HEK293 (cell line): Measurements from ENCODE around the gene PAMR1.

Experiments
- KLF10 ChIP-seq: fragments of 450-650 bp; IDR thresholded peaks from 2 replicates; pipeline ENCODE4 v1.5.1; 2018; ENCODE audit warnings: missing biosample characterization, mild to moderate bottlenecking, missing genetic modification characterization
- REPIN1 ChIP-seq: fragments of 450-650 bp; formaldehyde crosslinking; IDR thresholded peaks from 2 replicates; pipeline ENCODE4 v1.5.1; 2017; ENCODE audit warnings: missing biosample characterization, missing genetic modification characterization, low read depth
- ZEB2 ChIP-seq: fragments of 450-650 bp; formaldehyde crosslinking; IDR thresholded peaks from 2 replicates; pipeline ENCODE4 v1.5.1; 2016; ENCODE audit warnings: missing biosample characterization, missing genetic modification characterization
- ZNF16 ChIP-seq: fragments of 450-650 bp; formaldehyde crosslinking; IDR thresholded peaks from 2 replicates; pipeline ENCODE4 v1.5.1; 2016; ENCODE audit warnings: low read depth, missing biosample characterization, missing genetic modification characterization
- ZNF426 ChIP-seq: fragments of 450-650 bp; formaldehyde crosslinking; IDR thresholded peaks from 2 replicates; pipeline ENCODE4 v1.5.1; 2017; ENCODE audit warnings: missing biosample characterization, missing genetic modification characterization, mild to moderate bottlenecking, inconsistent platforms, moderate library complexity
- ZNF707 ChIP-seq: fragments of 450-650 bp; formaldehyde crosslinking; IDR thresholded peaks from 2 replicates; pipeline ENCODE4 v1.5.1; 2016; ENCODE audit warnings: missing biosample characterization, missing genetic modification characterization
- ZNF776 ChIP-seq: fragments of 450-650 bp; formaldehyde crosslinking; IDR thresholded peaks from 2 replicates; pipeline ENCODE4 v1.5.0; 2017; ENCODE audit warnings: missing biosample characterization, missing genetic modification characterization, borderline replicate concordance
- TF ChIP-seq, protein P1 (sequence below): fragments of 450-650 bp; formaldehyde crosslinking; IDR thresholded peaks from 2 replicates; pipeline ENCODE4 v1.5.1; 2016; ENCODE audit warnings: missing biosample characterization, missing genetic modification characterization
- TF ChIP-seq, protein P2 (sequence below): fragments of 450-650 bp; formaldehyde crosslinking; IDR thresholded peaks from 2 replicates; pipeline ENCODE4 v1.5.1; 2016; ENCODE audit warnings: missing biosample characterization, missing genetic modification characterization
- TF ChIP-seq, protein P3 (sequence below): fragments of 450-650 bp; formaldehyde crosslinking; IDR thresholded peaks from 2 replicates; pipeline ENCODE4 v1.5.1; 2017; ENCODE audit warnings: missing biosample characterization, mild to moderate bottlenecking, missing genetic modification characterization, moderate library complexity
- TF ChIP-seq, protein P4 (sequence below): fragments of 450-650 bp; formaldehyde crosslinking; IDR thresholded peaks from 2 replicates; pipeline ENCODE4 v1.5.1; 2016; ENCODE audit warnings: missing biosample characterization, missing genetic modification characterization
- TF ChIP-seq, protein P5 (sequence below): IDR thresholded peaks from 2 replicates; pipeline ENCODE4 v1.6.1; 2011; ENCODE audit warnings: mild to moderate bottlenecking, low read depth, low read length, borderline replicate concordance
- TF ChIP-seq, protein P6 (sequence below): fragments of 450-650 bp; formaldehyde crosslinking; IDR thresholded peaks from 2 replicates; pipeline ENCODE4 v1.5.1; 2016; ENCODE audit warnings: missing biosample characterization, missing genetic modification characterization

DNA sequence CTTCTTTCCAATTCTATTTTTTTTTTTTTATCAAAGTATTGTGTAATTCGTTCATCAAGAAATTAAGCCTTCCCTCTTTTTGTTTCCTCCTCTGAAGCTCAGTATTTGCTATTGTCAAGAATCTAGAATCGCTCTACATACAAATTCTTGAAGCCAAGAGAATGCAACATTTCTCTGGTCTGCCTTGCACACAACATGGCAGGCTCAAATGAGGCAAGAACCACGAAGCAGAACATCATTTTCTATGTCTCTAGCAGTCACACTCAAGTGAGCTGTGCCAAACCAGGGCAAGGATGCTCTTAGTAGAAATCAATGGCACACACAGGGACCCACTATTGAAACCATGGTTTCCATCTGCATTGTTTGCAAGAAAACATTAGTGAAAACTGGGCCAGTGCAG is 59.4 kb downstream of the PAMR1 start:
- TF ChIP-seq ZNF426 (no peak), ZNF707 (tag by site-specific recombination) (no peak), ZEB2 (tag by site-specific recombination) (no peak), ZNF776 (no peak), REPIN1 (no peak), KLF10 (tag by site-specific recombination) (no peak), ZNF16 (tag by site-specific recombination) (no peak)
- TF ChIP-seq, protein P1, sequence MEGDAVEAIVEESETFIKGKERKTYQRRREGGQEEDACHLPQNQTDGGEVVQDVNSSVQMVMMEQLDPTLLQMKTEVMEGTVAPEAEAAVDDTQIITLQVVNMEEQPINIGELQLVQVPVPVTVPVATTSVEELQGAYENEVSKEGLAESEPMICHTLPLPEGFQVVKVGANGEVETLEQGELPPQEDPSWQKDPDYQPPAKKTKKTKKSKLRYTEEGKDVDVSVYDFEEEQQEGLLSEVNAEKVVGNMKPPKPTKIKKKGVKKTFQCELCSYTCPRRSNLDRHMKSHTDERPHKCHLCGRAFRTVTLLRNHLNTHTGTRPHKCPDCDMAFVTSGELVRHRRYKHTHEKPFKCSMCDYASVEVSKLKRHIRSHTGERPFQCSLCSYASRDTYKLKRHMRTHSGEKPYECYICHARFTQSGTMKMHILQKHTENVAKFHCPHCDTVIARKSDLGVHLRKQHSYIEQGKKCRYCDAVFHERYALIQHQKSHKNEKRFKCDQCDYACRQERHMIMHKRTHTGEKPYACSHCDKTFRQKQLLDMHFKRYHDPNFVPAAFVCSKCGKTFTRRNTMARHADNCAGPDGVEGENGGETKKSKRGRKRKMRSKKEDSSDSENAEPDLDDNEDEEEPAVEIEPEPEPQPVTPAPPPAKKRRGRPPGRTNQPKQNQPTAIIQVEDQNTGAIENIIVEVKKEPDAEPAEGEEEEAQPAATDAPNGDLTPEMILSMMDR (tag by site-specific recombination) = no peak
- TF ChIP-seq, protein P2, sequence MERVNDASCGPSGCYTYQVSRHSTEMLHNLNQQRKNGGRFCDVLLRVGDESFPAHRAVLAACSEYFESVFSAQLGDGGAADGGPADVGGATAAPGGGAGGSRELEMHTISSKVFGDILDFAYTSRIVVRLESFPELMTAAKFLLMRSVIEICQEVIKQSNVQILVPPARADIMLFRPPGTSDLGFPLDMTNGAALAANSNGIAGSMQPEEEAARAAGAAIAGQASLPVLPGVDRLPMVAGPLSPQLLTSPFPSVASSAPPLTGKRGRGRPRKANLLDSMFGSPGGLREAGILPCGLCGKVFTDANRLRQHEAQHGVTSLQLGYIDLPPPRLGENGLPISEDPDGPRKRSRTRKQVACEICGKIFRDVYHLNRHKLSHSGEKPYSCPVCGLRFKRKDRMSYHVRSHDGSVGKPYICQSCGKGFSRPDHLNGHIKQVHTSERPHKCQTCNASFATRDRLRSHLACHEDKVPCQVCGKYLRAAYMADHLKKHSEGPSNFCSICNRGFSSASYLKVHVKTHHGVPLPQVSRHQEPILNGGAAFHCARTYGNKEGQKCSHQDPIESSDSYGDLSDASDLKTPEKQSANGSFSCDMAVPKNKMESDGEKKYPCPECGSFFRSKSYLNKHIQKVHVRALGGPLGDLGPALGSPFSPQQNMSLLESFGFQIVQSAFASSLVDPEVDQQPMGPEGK (tag by site-specific recombination) = no peak
- TF ChIP-seq, protein P3, sequence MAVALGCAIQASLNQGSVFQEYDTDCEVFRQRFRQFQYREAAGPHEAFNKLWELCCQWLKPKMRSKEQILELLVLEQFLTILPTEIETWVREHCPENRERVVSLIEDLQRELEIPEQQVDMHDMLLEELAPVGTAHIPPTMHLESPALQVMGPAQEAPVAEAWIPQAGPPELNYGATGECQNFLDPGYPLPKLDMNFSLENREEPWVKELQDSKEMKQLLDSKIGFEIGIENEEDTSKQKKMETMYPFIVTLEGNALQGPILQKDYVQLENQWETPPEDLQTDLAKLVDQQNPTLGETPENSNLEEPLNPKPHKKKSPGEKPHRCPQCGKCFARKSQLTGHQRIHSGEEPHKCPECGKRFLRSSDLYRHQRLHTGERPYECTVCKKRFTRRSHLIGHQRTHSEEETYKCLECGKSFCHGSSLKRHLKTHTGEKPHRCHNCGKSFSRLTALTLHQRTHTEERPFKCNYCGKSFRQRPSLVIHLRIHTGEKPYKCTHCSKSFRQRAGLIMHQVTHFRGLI (tag by site-specific recombination) = no peak
- TF ChIP-seq, protein P4, sequence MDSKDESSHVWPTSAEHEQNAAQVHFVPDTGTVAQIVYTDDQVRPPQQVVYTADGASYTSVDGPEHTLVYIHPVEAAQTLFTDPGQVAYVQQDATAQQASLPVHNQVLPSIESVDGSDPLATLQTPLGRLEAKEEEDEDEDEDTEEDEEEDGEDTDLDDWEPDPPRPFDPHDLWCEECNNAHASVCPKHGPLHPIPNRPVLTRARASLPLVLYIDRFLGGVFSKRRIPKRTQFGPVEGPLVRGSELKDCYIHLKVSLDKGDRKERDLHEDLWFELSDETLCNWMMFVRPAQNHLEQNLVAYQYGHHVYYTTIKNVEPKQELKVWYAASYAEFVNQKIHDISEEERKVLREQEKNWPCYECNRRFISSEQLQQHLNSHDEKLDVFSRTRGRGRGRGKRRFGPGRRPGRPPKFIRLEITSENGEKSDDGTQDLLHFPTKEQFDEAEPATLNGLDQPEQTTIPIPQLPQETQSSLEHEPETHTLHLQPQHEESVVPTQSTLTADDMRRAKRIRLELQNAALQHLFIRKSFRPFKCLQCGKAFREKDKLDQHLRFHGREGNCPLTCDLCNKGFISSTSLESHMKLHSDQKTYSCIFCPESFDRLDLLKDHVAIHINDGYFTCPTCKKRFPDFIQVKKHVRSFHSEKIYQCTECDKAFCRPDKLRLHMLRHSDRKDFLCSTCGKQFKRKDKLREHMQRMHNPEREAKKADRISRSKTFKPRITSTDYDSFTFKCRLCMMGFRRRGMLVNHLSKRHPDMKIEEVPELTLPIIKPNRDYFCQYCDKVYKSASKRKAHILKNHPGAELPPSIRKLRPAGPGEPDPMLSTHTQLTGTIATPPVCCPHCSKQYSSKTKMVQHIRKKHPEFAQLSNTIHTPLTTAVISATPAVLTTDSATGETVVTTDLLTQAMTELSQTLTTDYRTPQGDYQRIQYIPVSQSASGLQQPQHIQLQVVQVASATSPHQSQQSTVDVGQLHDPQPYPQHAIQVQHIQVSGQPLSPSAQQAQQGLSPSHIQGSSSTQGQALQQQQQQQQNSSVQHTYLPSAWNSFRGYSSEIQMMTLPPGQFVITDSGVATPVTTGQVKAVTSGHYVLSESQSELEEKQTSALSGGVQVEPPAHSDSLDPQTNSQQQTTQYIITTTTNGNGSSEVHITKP (tag by site-specific recombination) = no peak
- TF ChIP-seq, protein P5, sequence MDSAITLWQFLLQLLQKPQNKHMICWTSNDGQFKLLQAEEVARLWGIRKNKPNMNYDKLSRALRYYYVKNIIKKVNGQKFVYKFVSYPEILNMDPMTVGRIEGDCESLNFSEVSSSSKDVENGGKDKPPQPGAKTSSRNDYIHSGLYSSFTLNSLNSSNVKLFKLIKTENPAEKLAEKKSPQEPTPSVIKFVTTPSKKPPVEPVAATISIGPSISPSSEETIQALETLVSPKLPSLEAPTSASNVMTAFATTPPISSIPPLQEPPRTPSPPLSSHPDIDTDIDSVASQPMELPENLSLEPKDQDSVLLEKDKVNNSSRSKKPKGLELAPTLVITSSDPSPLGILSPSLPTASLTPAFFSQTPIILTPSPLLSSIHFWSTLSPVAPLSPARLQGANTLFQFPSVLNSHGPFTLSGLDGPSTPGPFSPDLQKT = no peak
- TF ChIP-seq, protein P6, sequence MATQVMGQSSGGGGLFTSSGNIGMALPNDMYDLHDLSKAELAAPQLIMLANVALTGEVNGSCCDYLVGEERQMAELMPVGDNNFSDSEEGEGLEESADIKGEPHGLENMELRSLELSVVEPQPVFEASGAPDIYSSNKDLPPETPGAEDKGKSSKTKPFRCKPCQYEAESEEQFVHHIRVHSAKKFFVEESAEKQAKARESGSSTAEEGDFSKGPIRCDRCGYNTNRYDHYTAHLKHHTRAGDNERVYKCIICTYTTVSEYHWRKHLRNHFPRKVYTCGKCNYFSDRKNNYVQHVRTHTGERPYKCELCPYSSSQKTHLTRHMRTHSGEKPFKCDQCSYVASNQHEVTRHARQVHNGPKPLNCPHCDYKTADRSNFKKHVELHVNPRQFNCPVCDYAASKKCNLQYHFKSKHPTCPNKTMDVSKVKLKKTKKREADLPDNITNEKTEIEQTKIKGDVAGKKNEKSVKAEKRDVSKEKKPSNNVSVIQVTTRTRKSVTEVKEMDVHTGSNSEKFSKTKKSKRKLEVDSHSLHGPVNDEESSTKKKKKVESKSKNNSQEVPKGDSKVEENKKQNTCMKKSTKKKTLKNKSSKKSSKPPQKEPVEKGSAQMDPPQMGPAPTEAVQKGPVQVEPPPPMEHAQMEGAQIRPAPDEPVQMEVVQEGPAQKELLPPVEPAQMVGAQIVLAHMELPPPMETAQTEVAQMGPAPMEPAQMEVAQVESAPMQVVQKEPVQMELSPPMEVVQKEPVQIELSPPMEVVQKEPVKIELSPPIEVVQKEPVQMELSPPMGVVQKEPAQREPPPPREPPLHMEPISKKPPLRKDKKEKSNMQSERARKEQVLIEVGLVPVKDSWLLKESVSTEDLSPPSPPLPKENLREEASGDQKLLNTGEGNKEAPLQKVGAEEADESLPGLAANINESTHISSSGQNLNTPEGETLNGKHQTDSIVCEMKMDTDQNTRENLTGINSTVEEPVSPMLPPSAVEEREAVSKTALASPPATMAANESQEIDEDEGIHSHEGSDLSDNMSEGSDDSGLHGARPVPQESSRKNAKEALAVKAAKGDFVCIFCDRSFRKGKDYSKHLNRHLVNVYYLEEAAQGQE (tag by site-specific recombination) = no peak
